ENCODE data around the gene FAM72D.
"Not testable (repeated sequence)": the region's sequence is repeated elsewhere in the genome, so short reads cannot be mapped to it uniquely, and the experiment has no call there.

FAM72D gene

DNA sequence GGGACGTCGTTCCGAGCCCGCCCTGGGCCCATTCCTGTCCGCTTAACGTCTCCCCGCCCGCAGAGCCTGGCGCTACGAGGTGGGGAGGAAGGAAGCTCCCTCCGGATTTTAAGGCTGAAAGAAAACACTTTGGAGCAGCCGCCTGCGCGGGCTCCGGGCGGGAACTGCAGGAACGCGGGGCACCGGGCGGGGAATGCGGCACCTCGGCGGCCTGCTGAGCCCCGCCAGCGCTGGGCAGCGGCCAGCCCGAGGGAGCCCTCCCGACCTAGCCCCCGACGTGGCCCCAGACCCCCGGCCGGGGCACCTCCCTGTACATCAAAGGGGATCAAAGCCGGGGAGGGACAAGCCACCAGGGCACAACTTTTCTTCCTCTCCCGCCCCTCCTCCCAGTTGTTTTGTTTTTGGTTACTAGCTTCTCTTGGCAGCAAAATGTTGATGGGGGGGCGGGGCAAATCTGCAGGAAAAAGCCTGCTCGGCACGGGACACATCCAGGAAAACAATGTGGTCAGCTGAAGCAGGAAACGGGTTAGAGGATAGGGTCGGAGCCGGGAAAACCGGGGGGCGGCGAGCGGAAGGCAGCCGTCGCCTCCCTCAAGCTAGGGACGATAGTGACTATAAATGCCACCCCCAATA lies 2.1 kb upstream of the FAM72D start:
- not testable (repeated sequence) for DNase-seq

DNA sequence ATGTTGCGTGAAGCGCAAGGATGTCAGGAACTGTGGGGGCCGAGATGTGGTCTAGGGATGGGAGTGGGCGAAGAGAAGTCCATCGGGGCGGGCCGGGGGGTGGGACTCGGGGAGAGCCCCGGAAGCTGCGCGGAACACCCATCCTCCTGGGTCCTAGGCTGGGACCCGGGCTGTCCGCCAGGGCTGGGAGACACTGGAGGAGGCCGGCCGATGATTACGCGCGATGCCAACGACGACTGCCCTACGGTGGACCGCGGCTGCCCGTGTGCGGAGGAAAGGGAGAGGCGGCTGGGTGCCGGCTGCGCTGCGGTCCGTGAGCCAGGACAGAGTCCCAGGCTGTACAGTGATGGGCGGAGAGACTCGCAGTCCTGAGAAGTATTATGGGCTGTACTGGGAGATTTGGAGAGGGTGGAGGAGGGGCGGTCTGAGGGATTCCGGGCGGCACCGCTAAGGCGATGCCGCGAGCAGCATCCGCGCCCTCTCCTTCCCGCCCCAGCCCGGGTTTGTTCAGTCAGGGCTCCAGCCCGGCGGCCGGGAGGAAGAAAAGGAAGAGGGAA lies 1.0 kb upstream of the FAM72D start:
- not testable (repeated sequence) for DNase-seq

DNA sequence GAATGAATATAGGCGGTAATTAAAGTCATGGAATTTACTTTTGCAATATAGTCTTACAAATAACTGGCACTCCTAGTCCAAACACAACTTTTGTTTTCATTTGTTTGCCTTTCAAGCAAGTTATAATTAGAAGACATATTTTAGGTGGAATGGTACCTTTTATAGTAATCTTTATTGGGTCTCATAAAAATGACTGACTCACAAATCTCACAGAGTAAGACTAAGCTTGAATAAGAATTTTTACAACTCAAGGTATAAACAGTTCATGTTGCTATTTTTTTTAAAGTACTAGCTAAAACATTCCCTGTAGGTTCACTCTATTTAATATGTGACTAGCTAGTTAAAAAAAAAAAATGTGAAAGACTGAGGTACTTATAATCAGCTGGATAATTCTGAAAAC lies 6.0 kb downstream of the FAM72D start:
- DNase-seq = not testable (repeated sequence)

DNA sequence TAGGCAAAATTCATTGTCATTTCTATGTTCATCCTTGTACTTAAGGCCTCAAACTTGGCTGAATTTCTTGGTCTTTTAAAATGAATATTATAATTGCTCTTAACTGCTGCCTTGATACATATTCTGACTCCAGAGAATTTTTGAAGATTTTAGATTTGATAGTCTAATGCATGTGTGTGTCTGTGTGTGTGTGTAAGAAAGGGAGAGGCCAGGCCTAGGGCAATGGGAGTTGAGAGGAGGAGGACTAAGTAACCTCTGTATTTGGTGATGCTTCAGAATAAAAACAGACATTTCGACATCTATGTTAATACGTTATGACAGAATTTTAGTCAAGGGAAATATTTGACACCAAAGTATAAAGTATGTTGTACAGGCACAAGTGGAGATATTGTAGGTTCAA lies 7.5 kb downstream of the FAM72D start:
- DNase-seq = not testable (repeated sequence)

DNA sequence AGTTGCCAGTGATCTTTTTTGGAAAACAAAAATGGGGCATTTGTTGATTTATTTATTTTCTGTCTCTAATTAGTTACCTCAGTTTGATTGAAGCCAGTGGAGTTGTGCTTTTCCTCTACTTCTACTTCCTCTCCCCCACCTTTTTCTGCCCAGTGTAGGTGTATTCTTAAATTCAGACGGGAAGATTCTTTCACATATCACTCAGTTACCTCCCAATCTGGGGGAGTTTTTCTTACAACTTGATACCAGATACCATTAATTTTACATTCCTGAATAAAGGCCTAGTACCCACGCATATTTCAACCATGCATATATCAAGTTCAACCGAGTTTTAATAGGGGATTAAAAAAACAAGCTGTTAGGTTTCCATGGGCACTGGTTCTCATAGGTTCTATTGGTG lies 15.9 kb downstream of the FAM72D start:
- DNase-seq = not testable (repeated sequence)

DNA sequence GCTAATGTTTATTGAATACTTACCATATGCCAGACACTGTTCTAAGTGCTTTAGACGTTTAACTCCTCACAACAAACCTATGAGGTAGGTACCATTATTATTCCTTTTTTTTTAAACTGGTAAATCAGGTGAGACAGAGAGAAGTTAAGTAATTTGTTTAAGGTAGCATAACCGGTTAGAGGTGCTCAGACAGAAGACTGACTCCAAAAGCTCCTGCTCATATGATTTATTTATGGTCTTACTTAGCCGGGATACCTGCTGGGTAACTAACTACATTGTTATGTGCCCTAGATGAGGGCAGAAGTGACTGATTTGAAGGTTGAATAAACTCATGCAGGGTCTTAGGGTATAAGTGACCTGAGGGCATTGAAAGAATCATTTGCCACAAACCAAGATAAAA lies 16.9 kb downstream of the FAM72D start:
- DNase-seq = not testable (repeated sequence)

DNA sequence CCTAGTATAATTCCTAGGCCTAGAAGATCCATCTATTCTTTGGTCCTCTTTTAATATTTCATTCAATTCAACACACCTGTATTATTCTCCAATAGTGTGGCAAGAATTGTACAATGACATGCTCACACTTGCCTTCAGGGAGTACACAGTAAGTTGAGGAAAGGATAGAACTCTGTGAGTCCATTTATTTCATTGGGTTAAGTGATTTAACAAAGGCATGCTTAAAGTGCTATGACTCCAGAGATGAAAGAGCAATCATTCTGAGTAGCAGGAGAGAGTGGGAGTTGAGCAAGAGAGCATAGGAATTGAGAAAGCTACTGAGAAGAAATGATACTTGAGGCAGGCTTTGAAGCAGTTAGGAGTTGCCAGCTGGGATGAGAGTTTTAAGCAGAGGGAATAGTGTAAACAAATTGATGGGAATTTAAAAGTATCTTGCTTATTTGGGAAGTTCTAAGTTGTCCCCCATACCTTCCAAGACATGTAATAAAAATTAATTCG lies 18.8 kb downstream of the FAM72D start:
- DNase-seq = not testable (repeated sequence)

DNA sequence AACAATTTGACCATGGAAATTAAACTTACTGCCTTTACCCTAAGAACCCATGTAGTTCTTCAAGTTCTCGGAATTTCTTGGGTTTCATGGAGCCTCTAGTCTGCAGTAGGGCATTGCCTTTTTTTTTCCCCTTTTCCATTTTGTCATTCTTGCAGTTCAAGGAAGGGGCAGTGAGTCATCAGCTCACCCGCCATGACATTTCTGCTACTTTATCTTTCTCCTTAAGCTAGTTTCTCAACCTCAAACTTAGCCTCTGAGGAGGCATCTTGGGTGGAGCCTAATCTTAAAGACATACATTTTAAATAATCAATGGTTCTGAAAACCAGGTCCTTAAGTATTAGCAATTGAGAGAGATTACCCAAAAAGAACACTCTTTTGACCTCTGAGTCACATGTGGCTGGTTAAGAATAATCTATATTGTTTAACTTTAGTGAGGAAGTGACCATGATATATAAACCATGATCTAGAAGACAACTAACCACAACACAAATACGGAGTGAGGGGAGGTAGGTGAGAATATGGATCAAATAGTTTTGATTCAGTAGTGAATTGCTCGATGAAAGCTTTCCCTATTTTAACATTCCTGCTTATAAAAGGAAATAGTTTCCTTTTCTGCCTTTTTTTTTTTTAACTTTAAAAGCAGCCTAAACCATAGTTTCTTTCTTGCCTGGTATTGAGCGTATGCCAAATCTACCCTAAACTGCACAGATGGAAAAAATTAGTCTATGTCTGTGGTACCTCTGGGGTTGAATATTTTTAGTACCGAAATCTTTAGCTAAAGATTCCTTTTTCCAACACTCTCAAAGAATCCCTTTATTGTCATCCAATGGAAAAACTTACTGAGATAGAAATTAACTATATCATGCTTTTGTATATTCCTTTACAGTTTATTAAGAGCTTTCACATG lies 20.1 kb downstream of the FAM72D start:
- DNase-seq = not testable (repeated sequence)

DNA sequence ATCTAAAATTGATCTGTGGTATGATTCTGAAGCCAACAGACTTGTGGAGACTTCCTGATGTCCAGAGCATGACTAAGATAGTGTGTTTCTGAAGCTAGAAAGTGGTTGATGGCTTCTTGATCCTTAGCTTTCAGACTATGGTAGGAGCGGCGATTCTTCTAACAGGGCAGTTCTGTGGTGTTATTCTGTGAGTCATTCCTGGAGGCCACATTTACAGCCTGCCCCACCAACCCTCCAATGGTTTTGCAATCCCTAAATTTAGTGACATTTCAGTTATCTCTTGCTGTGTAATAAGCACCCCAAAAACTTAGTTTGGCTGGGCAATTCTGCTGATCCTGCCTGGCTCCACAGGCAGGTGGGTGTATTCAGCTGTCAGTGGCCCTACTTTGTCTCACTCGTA lies 24.1 kb downstream of the FAM72D start:
- DNase-seq = not testable (repeated sequence)

DNA sequence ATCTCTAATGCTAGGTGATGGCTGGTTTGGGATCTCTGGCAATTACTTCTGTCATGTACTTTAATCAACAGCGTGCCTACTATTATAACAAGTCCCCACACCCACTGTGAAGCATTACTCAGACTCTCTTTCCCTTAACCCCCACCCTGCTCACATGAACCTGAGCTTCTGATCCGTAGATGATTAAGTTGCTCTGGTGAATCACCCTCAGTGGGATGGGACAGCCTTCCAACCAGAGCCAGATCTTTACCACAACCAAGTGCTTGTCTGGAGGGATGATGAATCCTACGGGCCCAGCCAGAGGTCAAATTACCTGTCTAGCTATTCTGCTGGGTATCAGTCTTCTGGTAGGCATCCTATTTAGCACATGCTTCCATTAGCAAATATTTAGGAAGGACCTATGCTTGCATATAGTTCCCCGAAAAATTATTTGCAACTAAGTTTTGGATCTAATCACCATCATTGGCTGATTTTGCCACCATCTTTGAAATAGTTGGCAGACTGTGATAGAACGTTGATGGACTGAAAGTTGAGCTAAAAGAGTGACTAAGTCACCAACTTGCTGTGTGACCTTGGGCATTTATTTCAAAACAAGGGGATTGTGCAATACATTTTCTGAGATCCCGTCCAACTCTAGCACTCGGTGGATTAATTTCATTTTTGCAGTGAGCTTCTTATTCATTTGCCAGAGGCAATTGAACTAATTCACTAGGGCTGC lies 26.7 kb downstream of the FAM72D start:
- not testable (repeated sequence) for DNase-seq

DNA sequence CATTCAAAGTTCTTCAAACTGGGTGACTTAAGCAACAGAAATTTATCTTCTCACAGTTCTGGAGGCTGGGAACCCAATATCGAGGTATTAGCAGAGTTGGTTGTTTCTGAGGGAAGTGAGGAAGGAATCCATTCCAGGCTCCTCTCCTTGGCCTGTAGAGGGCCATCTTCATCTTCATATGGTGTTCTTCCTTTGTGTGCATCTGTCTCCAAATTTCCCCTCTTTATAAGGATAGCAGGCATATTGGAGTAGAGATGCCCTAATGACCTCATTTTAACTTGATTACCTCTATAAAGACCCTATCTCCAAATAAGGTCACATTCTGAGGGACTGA lies 27.3 kb downstream of the FAM72D start:
- not testable (repeated sequence) for DNase-seq

DNA sequence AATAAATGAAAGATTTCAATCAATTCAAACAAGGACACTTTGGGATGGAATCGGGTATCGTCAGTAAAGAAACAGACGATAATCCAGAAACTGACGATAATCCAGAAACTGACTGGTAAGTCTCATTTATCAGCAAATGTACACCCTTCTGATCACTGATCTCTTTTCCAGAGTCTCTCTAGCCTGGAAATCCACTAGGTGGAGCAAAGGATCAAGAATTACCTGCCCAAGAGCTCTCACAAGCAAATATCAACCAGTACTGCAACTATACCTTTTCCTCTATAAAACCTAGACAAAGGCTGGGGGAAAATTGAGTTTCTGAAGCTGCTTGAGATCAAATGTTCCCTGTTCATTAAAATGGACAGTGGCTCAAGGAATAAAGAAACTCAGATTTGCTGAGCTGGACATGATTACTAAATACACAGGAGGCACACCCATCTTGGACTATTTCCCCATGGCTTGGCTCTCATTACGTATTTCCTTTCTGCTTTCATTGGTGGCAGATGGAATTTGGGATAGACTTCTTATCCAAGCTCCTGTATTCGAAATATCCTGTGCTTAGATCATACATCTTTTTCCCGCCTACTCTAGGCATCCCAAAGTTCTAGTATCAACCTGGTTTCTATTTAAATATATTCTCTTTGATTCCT lies 28.3 kb downstream of the FAM72D start:
- not testable (repeated sequence) for DNase-seq

DNA sequence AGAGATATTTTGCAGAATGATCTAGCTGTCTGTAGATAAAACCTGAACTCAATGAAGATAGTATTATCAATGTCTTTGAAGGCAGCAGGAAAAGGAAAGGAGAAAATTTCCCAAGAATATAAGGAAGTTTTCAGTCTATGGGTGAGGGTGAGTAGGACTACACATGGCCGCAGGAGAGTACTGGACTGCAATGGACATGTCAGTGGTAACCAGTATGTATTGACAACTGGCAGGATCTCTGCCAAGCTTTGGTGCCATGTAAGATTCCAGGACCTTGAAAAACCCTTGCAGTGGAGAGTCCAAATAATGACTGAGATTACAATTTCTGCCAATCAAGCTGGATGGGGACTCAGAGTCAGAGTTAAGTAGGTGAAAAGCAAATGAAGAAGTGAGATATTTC lies 29.3 kb downstream of the FAM72D start:
- DNase-seq = not testable (repeated sequence)

DNA sequence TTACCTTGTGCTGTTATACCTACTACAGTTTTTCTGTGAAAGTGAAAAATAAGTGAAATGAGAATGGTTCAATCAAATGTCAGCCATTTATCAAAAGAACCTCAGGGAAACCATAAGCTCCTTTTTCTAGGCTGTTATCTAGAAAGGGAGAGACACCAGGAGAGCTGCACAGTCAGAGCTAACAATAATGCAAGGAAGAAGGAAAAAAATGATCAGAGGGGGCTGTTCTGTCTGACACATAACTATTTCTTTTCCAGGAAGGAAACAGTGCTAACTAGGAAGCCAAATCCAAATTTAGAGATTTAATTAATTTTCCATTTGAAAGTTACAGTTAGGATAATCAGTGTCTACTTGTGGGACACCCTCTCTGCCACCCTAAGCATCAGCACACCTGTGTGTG lies 31.4 kb downstream of the FAM72D start:
- not testable (repeated sequence) for DNase-seq

DNA sequence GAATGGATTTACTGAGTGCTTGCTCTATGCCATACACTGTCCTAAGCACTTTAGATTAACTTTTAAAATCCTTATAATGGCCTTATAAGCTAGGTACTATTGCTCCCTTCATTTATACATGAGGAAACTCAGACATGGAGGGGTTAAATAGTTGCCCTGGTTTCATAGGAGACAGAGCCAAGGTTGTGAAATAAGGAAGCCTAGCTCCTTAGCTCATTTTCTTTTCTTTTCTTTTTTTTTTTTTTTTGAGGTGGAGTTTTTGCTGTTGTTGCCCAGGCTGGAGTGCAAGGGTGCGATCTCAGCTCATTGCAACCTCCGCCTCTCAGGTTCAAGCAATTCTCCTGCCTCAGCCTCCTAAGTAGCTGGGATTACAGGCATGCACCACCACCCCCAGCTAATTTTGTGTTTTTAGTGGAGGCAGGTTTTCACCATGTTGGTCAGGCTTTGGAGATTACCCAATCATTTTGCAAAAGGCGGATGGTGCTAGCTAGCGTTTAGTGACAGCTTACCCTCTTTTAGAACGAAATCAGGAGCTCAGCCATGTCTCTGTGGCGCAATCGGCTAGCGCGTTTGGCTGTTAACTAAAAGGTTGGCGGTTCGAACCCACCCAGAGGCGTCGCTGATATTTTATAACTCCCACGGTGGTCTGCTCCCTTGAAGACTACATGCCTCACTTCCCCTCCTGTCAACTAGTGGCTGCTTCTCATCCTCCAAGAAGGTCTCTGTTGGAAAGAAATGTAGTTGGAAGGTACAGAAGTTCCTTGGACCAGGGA lies 33.1 kb downstream of the FAM72D start:
- DNase-seq = not testable (repeated sequence)

DNA sequence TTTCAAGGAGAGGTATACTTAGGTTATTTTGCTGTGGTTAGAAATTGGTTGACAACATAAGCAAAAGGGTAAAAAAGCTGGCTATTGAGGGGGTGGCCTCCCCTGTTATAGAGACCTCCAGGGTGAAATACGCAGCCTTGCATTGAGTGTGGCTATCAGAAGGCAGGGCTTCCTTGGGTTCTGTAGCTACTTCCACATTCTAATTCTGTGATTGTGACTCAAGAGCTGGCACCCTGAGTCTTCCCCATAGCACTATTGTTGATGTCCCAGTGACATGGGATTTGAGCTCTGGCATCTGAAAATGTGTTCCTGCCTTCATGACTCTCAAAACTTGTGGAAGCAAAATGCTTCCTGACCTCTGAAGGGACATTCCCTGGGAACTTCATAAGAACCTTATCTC lies 38.7 kb downstream of the FAM72D start:
- DNase-seq = not testable (repeated sequence)

DNA sequence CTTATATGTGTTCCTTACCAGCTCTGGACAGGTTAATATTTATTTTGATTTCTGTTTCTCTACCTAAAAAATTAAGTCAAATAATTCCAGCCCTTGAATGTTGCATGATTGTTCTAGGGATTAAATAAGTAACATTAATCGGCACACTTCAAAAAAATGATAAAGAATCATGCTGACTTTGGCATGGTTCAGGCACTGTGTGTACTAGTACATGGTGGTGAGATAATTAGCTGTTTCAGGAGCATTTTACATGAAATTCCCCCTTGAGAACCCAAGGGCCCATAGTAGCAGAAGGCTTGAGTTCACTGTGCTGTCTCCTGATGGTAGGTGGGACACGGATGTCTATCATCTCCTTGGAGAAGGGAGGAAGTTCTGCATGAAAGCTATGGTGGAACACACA lies 44.8 kb downstream of the FAM72D start:
- DNase-seq = not testable (repeated sequence)

DNA sequence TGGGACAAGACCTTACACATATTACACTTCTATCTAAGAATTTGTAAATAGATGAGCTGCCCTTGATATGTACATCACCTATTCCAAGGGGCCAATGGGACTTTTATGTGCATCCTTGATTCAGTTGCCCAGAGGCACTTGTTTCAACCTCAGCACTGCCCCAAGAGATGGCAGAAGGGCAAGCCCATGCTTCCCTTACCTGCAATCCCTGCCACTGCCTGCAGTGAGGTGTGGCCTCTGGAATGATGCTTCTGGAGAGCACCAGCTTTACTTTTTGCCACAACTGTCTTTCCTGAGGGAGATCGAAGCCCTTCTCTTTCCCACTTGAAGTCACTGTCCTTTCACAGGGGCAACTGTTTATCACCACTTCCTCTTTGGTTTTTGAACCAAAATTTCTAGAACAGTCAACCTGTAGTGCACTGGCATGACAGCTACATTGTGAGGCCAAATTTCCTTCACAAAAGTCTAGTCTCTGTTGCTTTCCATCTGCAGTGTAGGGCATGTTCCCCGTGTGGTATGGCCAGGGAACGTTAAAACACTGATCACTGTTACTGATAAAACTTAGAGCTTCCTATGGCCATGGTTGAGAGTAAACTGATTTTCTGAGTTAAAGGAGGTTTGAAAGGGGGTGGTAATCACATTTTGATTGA lies 48.6 kb downstream of the FAM72D start:
- not testable (repeated sequence) for DNase-seq

DNA sequence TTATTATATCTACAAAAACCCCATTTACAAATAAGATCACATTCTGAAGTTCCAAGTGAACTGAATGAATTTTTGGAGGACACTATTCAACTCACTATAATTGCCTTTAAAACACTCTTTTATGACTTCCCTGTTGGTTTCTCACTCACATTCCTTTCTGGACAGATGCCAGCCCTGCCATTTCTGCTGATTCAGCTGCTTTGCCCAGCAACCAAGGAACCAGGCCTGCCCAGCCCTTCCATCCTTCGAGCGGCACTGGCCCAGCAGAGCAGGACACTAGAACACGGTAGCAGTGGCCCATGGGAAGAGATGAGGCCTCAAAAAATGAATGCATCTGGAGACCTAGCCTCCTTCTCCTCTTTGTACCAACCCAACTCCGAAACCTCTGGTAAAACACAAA lies 50.5 kb downstream of the FAM72D start:
- DNase-seq = not testable (repeated sequence)

DNA sequence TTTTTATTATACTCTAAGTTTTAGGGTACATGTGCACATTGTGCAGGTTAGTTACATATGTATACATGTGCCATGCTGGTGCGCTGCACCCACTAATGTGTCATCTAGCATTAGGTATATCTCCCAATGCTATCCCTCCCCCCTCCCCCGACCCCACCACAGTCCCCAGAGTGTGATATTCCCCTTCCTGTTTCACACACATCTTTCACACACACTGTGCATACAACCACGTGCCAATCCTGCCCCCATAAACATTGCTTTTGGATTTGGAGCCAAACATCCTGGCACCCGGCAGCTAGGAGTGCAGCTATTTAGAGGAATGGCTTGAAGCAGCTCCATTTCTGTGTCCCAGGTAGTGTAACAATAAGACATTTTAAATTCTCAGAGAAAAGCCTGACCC lies 51.4 kb downstream of the FAM72D start:
- not testable (repeated sequence) for DNase-seq

DNA sequence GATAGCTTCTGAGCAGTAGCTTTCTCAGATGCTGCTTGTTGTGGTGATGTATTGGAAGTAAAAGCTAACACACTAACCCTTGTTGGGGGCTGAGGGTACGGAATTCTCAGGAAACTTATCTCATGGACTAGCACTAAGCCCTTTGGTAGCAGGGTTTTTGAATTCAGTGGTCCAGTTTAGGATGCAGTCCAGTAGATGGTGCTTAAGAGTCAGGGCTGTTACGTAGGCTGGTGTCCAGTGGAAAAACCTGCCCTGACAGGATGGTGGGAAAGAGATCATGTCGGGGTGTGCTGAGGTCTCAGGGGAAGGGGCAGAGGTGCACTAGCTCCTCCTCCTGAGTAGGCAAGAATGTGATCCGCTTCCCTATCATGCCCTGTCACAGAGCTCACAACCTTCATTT lies 59.6 kb downstream of the FAM72D start:
- not testable (repeated sequence) for DNase-seq
